Heart left ventricle (tissue), 13 donors: Measurements from ENCODE around the gene SNRPA.

Experiments used
- CTCF ChIP-seq, 12 donors: fragments of 200-600 bp; sonication (generic) in 4 of 12; IDR thresholded peaks; one replicate each; pipeline versions ENCODE4 v1.5.0 to v1.8.0; 2018 to 2022; ENCODE audit warnings: antibody characterized with exemption in 12 of 12, mild to moderate bottlenecking in 5 of 12
- POLR2A ChIP-seq, 2 donors: fragments of 450-650 bp; IDR thresholded peaks; one replicate each; pipeline ENCODE4 v1.6.1; 2017; ENCODE audit warnings: antibody characterized with exemption in 2 of 2, mild to moderate bottlenecking in 2 of 2, moderate library complexity in 2 of 2
- donor health status: ischemic (EF 13 %, LVEDD 7.1; RV severe dilation, severe dysfunction).
- donor health status: DM: no; HTN: yes; CAD: no.
- donor health status: DM: no; HTN: no; CAD: no.
- donor health status: ischemic (EF 25% LVEDD 6.9; RV normal size, moderate dysfunction).
- donor health status: ischemic (EF 25% LVEDD 5.7; RV mildly dilated, moderate dysfunction).
- donor health status: ischemic (EF 35%, LVEDD 5.7; RV mildly dilated, moderate dysfunction).
- donor health status: nonischemic (EF 11% LVEDD 7.7; RV severe dilation, severe dysfunction).
- donor health status: DM: yes; HTN: yes; CAD: no.
- donor health status: PGD.
- donor health status: ischemic (EF 29% LVEDD 5.4; RV normal size, mild dysfunction).
- donor health status: nonischemic (EF 23%, LVEDD 6.1; RV moderate dilation, normal function).

- TF ChIP-seq POLR2A (IDR thresholded peaks at IDR 0.05), result no peak
- TF ChIP-seq CTCF (IDR thresholded peaks at IDR 0.05), result no peak
Measured at GRCh38 chr19:40803857-40804782, 53.1 kb downstream of the SNRPA start.
